Measurements from ENCODE around the gene UPK3A.
"Not testable (repeated sequence)": the region's sequence is repeated elsewhere in the genome, so short reads cannot be mapped to it uniquely, and the experiment has no call there.

The UPK3A gene

GRCh38 chr22:45259754-45260394, 24.9 kb upstream of the UPK3A start:
- DNase-seq: no peak

DNA sequence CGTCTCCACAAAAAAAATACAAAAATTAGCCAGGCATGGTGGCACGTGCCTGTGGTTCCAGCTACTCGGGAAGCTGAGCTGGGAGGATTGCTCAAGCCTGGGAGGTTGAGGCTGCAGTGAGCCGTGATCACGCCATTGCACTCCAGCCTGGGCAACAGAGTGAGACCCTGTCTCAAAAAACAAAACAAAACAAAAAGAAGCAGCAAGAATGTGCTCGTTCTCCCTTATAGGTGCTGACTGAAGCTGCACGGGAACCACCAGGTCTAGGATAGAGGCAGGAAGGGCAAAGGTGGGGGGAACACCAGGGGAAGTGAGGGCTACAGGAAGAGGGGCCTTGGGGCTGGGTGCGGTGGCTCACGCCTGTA, 24.4 kb upstream of the UPK3A start:
- not testable (repeated sequence) for DNase-seq

- DNase-seq: no peak
Measured at GRCh38 chr22:45261407-45262088, 23.2 kb upstream of the UPK3A start.

GRCh38 chr22:45262195-45262930, 22.4 kb upstream of the UPK3A start:
- no peak for DNase-seq

DNA sequence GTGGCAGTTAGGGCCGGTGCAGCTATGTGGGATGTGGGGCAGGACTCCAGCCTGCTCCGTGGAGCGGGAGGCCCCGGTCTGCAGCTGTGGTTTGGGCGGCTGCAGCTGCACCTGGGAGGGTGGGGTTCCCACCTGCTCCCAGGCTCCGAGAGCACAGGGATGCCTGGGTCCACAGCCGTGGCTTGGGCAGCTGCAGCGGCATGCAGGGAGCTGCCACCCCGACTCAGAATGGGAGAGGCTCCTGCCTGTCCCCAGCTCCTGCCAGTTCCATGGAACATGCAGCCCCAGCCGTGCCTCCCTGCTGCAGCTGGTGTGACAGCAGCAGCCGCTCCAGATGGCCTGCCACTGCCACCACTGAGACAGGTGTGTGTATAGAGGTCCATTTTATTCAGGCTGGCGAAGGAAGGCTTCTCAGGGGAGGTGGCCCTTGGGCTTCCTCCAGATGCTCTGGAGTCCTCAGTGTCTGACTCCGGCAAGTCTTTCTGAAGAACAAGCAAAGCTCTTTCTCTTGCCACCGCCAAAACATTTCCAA, 21.8 kb upstream of the UPK3A start:
- DNase-seq: no peak

GRCh38 chr22:45263463-45264269, 21.1 kb upstream of the UPK3A start:
- DNase-seq: no peak

DNA sequence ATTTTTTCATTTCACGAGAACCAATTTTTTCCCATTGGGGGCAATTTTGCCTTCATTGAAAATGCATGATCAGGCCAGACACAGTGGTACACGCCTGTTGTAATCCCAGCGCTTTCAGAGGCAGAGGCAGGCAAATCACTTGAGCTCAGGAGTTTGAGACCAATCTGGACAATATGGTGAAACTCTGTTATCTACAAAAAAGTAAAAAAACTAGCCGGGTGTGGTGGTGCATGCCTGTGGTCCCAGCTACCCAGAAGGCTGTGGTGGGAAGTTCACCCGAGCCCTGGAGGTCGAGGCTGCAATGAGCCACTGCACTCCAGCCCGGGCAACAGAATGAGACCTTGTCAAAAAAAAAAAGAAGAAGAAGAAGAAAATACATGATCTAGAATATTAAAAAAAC, 19.2 kb upstream of the UPK3A start:
- DNase-seq: no peak

GRCh38 chr22:45268167-45268957, 16.4 kb upstream of the UPK3A start:
- no peak for DNase-seq

GRCh38 chr22:45268958-45269844, 15.5 kb upstream of the UPK3A start:
- DNase-seq: peak; percentile 86 to 89

DNA sequence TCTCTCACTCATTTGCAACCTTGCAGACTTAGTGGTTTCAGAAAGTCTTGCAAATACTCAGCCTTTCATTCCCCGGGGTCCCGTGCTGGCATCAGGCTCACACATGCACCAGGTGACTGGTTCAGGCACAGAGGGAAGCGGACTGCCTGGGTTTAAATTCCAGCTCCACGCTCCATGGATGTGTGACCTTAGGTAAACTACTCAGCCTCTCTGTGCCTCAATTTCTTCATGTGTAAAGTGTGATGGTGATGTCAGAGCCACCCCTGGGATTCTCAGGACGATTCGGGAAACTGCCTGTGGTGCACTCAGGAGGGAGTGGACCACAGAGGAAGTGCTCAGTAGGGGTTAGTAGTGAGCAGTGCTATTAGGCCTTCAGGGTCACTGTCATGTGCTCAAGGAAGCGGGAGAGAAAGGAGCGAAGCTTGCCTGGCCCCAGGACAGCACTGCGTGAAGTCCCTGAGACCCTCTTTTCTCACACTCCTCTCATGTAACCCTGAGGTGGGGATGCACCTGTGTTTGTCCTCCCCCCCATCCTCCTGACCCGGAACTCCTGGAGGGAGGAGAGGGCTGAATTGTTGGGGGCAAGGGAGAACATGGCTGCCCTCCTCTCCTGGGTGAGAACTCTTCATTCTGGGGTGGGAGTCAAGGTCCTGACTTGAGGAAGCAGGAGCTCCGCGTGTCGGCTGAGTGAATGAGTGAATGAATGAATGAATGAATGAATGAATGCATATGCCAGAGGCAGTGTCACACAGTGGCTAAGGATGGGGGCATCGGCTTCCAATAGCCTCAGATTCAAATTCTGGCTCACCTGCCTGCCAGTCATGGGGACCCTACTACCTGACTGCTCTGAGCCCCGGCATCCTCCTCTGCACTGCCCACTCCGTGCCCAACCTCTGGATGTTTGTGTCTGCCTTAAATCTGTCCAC, 14.4 kb upstream of the UPK3A start:
- DNase-seq: no peak

DNA sequence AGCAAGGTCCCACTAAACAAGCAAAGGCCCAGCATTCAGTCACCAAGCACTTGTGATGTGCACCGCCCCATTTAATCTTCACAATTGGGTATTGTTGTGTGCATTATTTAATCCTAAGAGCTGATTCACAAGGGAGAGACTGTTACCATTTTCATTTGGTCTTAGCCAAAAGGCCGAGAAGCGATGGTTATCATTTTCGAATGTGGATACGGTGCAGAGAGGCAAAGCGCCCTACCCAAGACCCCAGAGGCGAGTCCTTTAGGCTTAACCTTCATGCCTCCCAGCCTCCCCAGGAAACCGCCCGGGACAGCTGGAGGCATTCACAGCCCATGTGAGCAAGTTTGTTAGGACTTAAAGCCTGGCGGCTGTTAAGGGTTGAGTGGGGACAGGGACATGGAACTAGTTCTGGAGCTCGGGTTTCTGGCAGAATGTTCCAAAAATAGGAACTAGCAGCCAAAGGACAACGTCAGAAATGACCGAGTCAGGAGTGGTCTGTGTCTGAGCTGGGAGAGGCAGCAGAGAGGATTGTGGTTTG, 13.0 kb upstream of the UPK3A start:
- DNase-seq: no peak

- no peak for DNase-seq
Measured at GRCh38 chr22:45272498-45272897, 12.3 kb upstream of the UPK3A start.

DNA sequence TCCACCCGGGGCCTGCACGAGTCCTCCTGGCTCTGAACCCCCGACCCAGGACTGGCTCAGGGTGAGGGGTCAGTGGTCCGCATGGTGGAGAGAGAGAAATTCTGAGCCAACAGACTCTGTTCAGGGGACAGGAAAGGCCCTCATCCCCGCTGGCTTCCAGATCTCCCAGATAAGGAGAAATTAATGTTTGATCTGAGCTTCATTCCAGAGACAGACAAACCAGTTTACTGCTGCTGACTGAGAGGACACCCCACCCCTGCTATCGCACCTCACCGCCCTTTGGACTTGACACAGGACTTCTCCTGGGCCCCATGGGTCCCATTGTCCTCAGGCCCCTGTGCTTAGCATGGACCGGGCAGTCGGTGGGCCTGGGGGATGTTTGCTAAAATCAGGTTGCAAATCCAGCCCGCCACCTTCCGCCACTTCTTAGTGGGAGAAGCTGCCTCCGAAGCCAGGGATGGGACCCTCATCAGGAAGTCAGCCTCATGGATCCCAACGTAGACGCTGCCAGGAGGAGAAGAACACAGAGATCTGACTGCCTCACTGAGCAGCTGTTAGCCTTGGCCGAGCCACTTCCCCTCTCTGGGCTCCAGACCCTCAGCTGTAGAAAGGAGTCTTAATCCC, 11.2 kb upstream of the UPK3A start:
- no peak for DNase-seq

- DNase-seq: no peak
Measured at GRCh38 chr22:45276507-45277105, 8.1 kb upstream of the UPK3A start.

DNA sequence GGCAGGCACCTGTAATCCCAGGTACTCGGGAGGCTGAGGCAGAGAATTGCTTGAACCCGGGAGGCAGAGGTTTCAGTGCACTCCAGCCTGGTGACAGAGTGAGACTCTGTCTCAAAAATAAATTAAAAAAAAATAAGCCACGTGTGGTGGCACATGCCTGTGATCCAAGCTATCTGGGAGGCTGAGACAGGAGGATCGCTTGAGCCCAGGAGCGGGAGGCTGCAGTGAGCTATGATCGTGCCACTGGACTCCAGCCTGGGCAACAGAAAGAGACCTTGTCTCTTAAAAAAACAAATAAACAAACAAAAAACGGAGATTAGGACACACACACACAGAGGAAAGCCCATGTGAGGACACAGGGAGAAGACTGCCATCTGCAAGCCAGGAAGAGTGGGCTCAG, 7.0 kb upstream of the UPK3A start:
- not testable (repeated sequence) for DNase-seq

DNA sequence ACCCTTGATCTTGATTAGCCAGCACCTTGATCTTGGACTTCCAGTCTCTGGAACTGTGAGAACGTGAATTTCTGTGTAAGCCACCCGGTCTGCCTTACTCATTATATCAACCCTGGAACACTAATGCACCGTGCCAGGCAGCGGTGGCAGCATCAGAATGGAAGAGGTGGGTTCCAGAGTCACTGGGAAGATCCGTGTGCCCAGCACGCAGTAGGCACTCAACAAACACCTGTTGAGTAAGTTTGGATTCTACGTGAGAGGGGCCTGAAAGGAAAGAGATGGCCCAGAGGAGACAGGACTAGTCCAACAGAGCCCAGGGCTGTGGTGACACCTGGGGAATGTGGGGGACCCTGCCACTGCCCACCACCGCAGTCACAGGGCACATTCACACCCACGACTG, 6.6 kb upstream of the UPK3A start:
- DNase-seq: no peak

- DNase-seq: no peak
Measured at GRCh38 chr22:45280587-45280980, 4.2 kb upstream of the UPK3A start.

DNA sequence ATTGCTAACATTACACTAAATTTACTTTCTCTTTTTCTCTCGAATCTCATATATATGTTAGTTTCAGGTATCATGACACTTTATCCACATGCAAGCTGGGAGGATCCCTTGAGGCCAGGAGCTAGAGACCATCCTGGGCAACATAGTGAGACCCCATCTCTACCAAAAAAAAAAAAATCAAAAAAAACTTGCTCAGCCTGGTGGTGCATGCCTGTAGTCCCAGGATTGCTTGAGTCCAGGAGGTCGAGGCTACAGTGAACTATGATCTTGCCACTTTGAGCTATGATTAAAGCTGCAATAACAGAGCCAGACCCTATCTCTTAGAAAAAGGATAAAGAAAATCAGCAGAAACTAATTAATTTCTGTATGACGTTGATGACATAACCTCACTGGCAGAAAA, 3.7 kb upstream of the UPK3A start:
- DNase-seq: no peak

All from stimulated activated CD4-positive, alpha-beta T cell treated with anti-CD3 and anti-CD28 coated beads, Interleukin-2, amount 100 ng/mL, for 24 hours (primary cell).